Common myeloid progenitor, CD34-positive (primary cell): ENCODE data around the gene IGFBP5.

Experiments
- CTCF ChIA-PET: fragments of 350-600 bp; sonication (Branson Sonifier 250); formaldehyde crosslinking; loops from one replicate; lab custom pipeline; 2021; ENCODE audit warnings: antibody characterized with exemption; lab: Charles Lee
- POLR2A ChIA-PET: fragments of 350-600 bp; sonication (Branson Sonifier 250); formaldehyde crosslinking; loops from one replicate; lab custom pipeline; 2021; ENCODE audit warnings: antibody characterized with exemption; lab: Charles Lee
- DNase-seq, 3 donors: peaks; one replicate each; pipeline versions ENCODE4 v3.0.0 to v3.0.0-alpha.2; 2013
- H3K27ac ChIP-seq, 2 experiments: 1 replicate in 1 of 2; 2 replicates in 1 of 2; pipeline ENCODE4 v1.7.0; 2013; ENCODE audit warnings: inconsistent platforms in 2 of 2, low read length in 2 of 2, mild to moderate bottlenecking in 2 of 2, low read depth in 1 of 2, moderate library complexity in 1 of 2; ENCODE audit not compliant: severe bottlenecking in 2 of 2, insufficient read depth in 1 of 2, poor library complexity in 1 of 2
- H3K27me3 ChIP-seq, 5 experiments: replicated peaks in 2 of 5; 1 replicate in 3 of 5; 2 replicates in 2 of 5; pipeline versions ENCODE4 v1.6.1 to v1.7.0; 2013; ENCODE audit warnings: low read length in 4 of 5, mild to moderate bottlenecking in 2 of 5, moderate library complexity in 2 of 5, inconsistent platforms in 1 of 5; ENCODE audit not compliant: insufficient read depth in 5 of 5, control insufficient read depth in 4 of 5
- H3K36me3 ChIP-seq, 4 experiments: 1 replicate in 2 of 4; 2 replicates in 2 of 4; pipeline versions ENCODE4 v1.6.1 to v1.7.0; 2013; ENCODE audit warnings: low read length in 3 of 4, control low read depth in 1 of 4, mild to moderate bottlenecking in 1 of 4; ENCODE audit not compliant: control insufficient read depth in 4 of 4, insufficient read depth in 4 of 4
- H3K4me1 ChIP-seq, 4 experiments: 1 replicate in 3 of 4; 2 replicates in 1 of 4; pipeline versions ENCODE4 v1.6.1 to v1.7.1; 2013; ENCODE audit warnings: low read length in 3 of 4, mild to moderate bottlenecking in 3 of 4, control low read depth in 1 of 4, inconsistent platforms in 1 of 4, moderate library complexity in 1 of 4; ENCODE audit not compliant: control insufficient read depth in 4 of 4, insufficient read depth in 4 of 4; ENCODE audit errors: control extremely low read depth in 1 of 4
- H3K4me3 ChIP-seq, 7 experiments: 1 replicate in 4 of 7; 2 replicates in 3 of 7; pipeline versions ENCODE4 v1.5.1 to v1.7.0; 2013; ENCODE audit warnings: mild to moderate bottlenecking in 7 of 7, low read length in 6 of 7, moderate library complexity in 6 of 7, inconsistent platforms in 2 of 7, low read depth in 2 of 7, control low read depth in 1 of 7; ENCODE audit not compliant: insufficient read depth in 4 of 7, control insufficient read depth in 1 of 7; ENCODE audit errors: extremely low read depth in 1 of 7
- H3K9me3 ChIP-seq, 5 experiments: 1 replicate in 4 of 5; 2 replicates in 1 of 5; pipeline versions ENCODE4 v1.6.1 to v1.7.1; 2013; ENCODE audit warnings: low read length in 4 of 5, mild to moderate bottlenecking in 2 of 5, inconsistent platforms in 1 of 5, low read depth in 1 of 5, moderate library complexity in 1 of 5; ENCODE audit not compliant: control insufficient read depth in 4 of 5, insufficient read depth in 2 of 5; ENCODE audit errors: control extremely low read depth in 1 of 5
- WGBS: methylation state at CpG from one replicate; pipeline ENCODE4 v1.1.5; 2013; ENCODE audit not compliant: insufficient coverage; 5-methylcytosine and 5-hydroxymethylcytosine counted together

IGFBP5 gene

DNA sequence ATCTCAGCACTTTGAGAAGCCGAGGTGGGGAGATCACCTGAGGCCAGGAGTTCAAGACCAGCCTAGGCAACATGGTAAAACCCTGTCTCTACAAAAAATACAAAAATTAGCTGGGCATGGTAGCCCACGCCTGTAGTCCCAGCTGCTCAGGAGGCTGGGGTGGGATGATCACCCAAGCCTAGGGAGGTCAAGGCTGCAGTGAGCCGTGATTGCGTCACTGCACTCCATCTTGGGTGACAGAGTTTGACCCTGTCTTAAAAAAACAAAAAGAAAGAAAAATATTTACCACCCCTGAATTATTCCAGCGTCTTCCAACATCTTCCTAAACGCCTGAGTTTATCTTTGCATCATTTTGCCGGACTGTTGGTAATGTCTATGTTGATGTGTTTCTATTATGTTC lies 6.2 kb upstream of the IGFBP5 start:
- H3K27me3 ChIP-seq: peaks cover 0 to 26% (median 20%) of the 10 kb centered on the region in 5 experiments
- H3K4me1 ChIP-seq: peaks cover 0 to 2% (median 0%) of the 10 kb centered on the region in 4 experiments
- H3K27ac ChIP-seq: no peak overlapping the region
- WGBS: 96% methylated on average over 4 of the region's 7 CpGs
- ChIA-PET CTCF (interaction anchor here (1.2 to 8.2 kb wide), 3 partner anchors 10 to 809 kb away, joined by 3 to 49 read pairs (median 9); no protein-coding TSS in a partner anchor), POLR2A (no interaction called here)
- H3K9me3 ChIP-seq: no peaks in the 10 kb centered on the region
- H3K4me3 ChIP-seq: no peak overlapping the region
- no peaks in the 10 kb centered on the region for H3K36me3 ChIP-seq
- no peak for DNase-seq

DNA sequence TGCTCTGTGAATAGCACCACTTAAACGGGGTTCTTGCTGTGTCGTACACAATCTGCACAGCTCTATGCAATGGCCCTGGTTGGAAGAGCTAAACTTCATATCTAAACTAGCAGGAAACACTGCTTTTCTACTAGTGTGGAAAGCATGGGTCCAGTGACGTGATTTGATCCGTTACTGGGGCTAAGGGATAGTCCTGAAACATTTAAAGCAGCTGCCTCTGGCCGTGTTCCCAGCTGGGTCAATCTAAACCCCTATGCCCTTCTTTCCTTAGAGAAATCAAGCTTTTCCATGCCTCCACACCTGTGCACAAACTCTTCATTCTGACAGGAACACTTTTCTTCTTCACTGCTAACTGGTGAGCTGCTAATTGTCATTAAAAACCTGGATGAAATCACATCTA lies 5.4 kb upstream of the IGFBP5 start:
- H3K4me3 ChIP-seq: no peak overlapping the region
- ChIA-PET CTCF (interaction anchor here (1.1 to 8.2 kb wide), 5 partner anchors 67 to 1012 kb away, joined by 3 to 49 read pairs (median 4); no protein-coding TSS in a partner anchor), POLR2A (no interaction called here)
- peaks cover 0 to 2% (median 0%) of the 10 kb centered on the region in 4 experiments for H3K4me1 ChIP-seq
- no peaks in the 10 kb centered on the region for H3K36me3 ChIP-seq
- no peaks in the 10 kb centered on the region for H3K9me3 ChIP-seq
- peaks cover 0 to 34% (median 25%) of the 10 kb centered on the region in 5 experiments for H3K27me3 ChIP-seq
- 81% methylated on average over 5 of the region's 5 CpGs for whole genome bisulfite sequencing
- no peak overlapping the region for H3K27ac ChIP-seq
- no peak for DNase-seq

DNA sequence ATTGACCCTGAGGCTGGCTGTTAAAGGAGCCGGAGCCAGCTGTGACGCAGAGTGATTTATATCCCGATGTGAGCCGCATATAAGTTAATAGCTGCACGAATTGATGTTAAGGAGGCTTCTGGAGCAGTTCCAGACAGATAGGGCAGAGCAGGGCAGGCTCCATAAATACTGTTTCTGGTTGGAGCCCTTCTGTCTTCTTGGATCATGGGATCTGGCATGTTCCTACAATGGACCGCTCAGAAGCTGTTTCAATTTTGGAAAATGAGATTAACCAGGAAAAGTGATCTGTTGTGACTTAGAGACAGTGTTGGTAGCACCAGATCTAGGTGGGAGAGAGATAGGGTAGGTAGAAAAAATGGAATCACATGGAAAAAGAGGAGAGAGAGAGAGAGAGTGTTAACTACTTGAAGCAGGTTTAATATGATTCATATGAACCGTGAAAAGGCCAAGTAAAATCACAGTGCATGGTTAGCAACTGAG lies 4.8 kb upstream of the IGFBP5 start:
- Histone ChIP-seq H3K4me1 (peaks cover 0 to 7% (median 0%) of the 10 kb centered on the region in 4 experiments), H3K4me3 (no peak overlapping the region), H3K9me3 (no peaks in the 10 kb centered on the region), H3K36me3 (no peaks in the 10 kb centered on the region), H3K27me3 (peaks cover 0 to 41% (median 31%) of the 10 kb centered on the region in 5 experiments), H3K27ac (no peak overlapping the region)
- POLR2A ChIA-PET: no interaction called here
- 86% methylated on average over 7 of the region's 7 CpGs for WGBS
- CTCF ChIA-PET: interaction anchor here (0.7 to 8.2 kb wide), 10 partner anchors 8 to 1013 kb away, joined by 3 to 49 read pairs (median 4); no protein-coding TSS in a partner anchor
- DNase-seq: no peak

DNA sequence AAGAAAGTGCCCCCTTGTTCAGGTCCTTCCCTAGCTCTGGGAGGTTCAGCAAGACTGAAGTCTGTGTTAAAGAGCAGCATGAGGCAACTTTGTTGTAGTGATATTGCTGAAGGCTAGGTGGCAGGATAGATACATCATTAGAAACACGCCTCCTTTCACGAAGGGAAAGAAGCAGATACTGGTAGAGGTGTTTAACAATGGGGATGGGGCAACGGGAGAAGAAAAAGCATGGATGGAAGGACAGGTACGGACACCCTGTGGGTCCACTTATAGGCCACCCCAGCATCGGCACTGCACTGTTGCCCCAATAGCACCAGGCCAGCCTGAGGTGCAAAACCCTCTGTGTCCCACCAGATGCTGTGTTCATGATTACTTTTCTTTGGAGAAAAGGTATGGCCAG lies 3.5 kb upstream of the IGFBP5 start:
- peaks cover 0 to 53% (median 39%) of the 10 kb centered on the region in 5 experiments for H3K27me3 ChIP-seq
- H3K36me3 ChIP-seq: no peaks in the 10 kb centered on the region
- POLR2A ChIA-PET: no interaction called here
- 39% methylated on average over 3 of the region's 5 CpGs for WGBS
- DNase-seq: peak; percentile 59 to 75 (median 75)
- CTCF ChIA-PET: interaction anchor here (0.6 to 8.2 kb wide), 16 partner anchors 13 to 1015 kb away, joined by 3 to 72 read pairs (median 3); no protein-coding TSS in a partner anchor
- no peak overlapping the region for H3K27ac ChIP-seq
- H3K9me3 ChIP-seq: no peaks in the 10 kb centered on the region
- H3K4me3 ChIP-seq: no peak overlapping the region
- H3K4me1 ChIP-seq: peaks cover 0 to 18% (median 9%) of the 10 kb centered on the region in 4 experiments

DNA sequence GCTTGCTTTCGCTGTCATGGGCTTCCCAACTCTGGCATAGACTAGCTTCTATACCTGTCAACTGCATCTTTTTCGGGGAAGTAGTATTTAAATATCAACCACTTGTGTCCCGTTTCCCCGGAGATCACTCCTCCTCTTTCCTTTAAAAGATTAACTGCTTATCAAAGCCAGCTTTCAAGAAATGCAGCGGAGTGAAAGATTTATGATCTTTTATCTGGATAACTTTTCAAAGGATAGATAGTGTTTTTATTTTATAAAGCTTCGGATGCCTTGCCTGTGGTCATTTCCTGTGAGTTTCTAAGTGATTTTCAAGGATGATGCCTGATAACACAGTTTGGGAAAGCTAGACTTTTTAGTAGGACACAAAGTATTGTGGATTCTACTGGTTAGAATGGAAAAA lies 2.9 kb upstream of the IGFBP5 start:
- Histone ChIP-seq H3K9me3 (no peaks in the 10 kb centered on the region), H3K36me3 (no peaks in the 10 kb centered on the region), H3K4me3 (no peak overlapping the region), H3K4me1 (peaks cover 0 to 24% (median 12%) of the 10 kb centered on the region in 4 experiments), H3K27ac (no peak overlapping the region), H3K27me3 (peaks cover 0 to 59% (median 39%) of the 10 kb centered on the region in 5 experiments)
- ChIA-PET CTCF (interaction anchor here (0.6 to 8.2 kb wide), 21 partner anchors 12 to 1058 kb away, joined by 3 to 72 read pairs (median 3); no protein-coding TSS in a partner anchor), POLR2A (interaction anchor here (0.7 kb wide), 1 partner anchor 1058 kb away, joined by 4 read pairs; no protein-coding TSS in a partner anchor)
- 46% methylated on average over 2 of the region's 6 CpGs for WGBS
- DNase-seq: no peak

DNA sequence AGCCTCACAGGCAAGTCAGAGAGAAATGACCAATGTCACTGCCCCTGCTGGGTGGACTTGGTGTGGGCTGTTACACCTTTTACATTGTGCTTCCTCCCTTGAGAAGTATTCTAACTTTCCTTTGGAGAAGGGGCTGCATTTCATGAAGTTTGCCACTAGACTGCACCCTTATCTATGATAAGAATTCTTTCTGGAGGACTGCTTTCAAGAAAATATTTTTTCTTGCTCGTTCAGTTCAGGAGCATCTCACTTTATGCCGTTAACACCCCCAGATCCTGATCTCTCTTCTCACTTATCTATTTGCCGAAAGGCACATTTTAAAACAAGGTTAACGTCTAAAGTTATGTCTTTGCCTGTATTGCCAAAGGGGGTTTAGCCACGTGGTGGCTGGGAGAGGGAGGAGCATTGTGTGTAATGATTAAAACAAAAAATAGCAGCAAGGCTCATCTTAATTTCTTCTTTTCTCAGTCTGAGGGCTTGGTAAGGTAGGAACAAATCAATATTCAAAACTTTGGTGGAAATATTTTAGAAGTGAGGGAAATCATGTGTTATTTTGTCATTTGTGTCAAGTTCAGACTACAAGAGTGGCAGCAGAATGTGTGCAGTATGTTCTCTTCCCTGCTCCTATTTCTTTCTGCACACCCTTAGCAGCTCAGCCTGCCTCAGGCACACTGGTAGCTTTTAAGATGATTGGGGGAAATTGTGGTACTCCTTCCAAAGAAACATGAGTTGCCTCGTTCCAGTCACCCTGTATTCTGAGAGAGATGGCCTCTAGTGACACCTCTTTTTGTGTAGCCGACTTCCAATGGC lies 1.6 kb upstream of the IGFBP5 start:
- H3K27me3 ChIP-seq: peaks cover 0 to 72% (median 50%) of the 10 kb centered on the region in 5 experiments
- POLR2A ChIA-PET: interaction anchor here (0.5 kb wide), 1 partner anchor 957 kb away, joined by 4 read pairs; no protein-coding TSS in a partner anchor

More for the DNA sequence above, 1.6 kb upstream of the IGFBP5 start:
- DNase-seq: peak; percentile 50 to 61 (median 59)
- H3K4me3 ChIP-seq: no peak overlapping the region
- H3K4me1 ChIP-seq: peaks cover 0 to 37% (median 23%) of the 10 kb centered on the region in 4 experiments
- WGBS: 42% methylated on average over 5 of the region's 7 CpGs
- H3K27ac ChIP-seq: no peak overlapping the region
- no peaks in the 10 kb centered on the region for H3K36me3 ChIP-seq
- CTCF ChIA-PET: interaction anchor here (0.5 to 8.2 kb wide), 16 partner anchors 11 to 1060 kb away, joined by 3 to 72 read pairs (median 4); no protein-coding TSS in a partner anchor
- no peaks in the 10 kb centered on the region for H3K9me3 ChIP-seq
